ENCODE results near the gene TNS2.
"Not testable (repeated sequence)": the region's sequence is repeated elsewhere in the genome, so short reads cannot be mapped to it uniquely, and the experiment has no call there.

Gene TNS2

GRCh38 chr12:53101266-53101665, 51.4 kb downstream of the TNS2 start:
- Histone ChIP-seq H3K9ac (ENCODE audit: low read depth in 1 of 2, low read length in 2 of 2) (no peak overlapping the region), H3K27ac (ENCODE audit: low read depth, low read length) (no peak overlapping the region), H3K4me1 (ENCODE audit: control insufficient read depth in 1 of 2, insufficient read depth in 2 of 2, low read length in 2 of 2) (peaks cover 42 to 44% of the 10 kb centered on the region in 2 donors), H3K36me3 (ENCODE audit: control insufficient read depth in 1 of 2, insufficient read depth in 2 of 2, low read length in 2 of 2) (no peaks in the 10 kb centered on the region), H3K9me3 (ENCODE audit: control insufficient read depth in 1 of 2, low read length in 2 of 2) (no peaks in the 10 kb centered on the region), H3K4me3 (ENCODE audit: low read depth in 1 of 2, low read length in 2 of 2) (no peak overlapping the region), H3K27me3 (ENCODE audit: control insufficient read depth in 1 of 2, insufficient read depth in 2 of 2, low read length in 2 of 2) (peaks cover 0 to 7% of the 10 kb centered on the region in 2 donors)

GRCh38 chr12:53101931-53102781, 52.3 kb downstream of the TNS2 start:
- Histone ChIP-seq H3K9me3 (ENCODE audit: control insufficient read depth in 1 of 2, low read length in 2 of 2) (no peaks in the 10 kb centered on the region), H3K4me3 (ENCODE audit: low read depth in 1 of 2, low read length in 2 of 2) (no peak overlapping the region), H3K4me1 (ENCODE audit: control insufficient read depth in 1 of 2, insufficient read depth in 2 of 2, low read length in 2 of 2) (peaks cover 34 to 44% of the 10 kb centered on the region in 2 donors), H3K27me3 (ENCODE audit: control insufficient read depth in 1 of 2, insufficient read depth in 2 of 2, low read length in 2 of 2) (peaks cover 0 to 2% of the 10 kb centered on the region in 2 donors), H3K36me3 (ENCODE audit: control insufficient read depth in 1 of 2, insufficient read depth in 2 of 2, low read length in 2 of 2) (no peaks in the 10 kb centered on the region), H3K27ac (ENCODE audit: low read depth, low read length) (no peak overlapping the region), H3K9ac (ENCODE audit: low read depth in 1 of 2, low read length in 2 of 2) (peak overlapping the region; percentile 16 to 21)

- Histone ChIP-seq H3K9me3 (ENCODE audit: control insufficient read depth in 1 of 2, low read length in 2 of 2) (no peaks in the 10 kb centered on the region), H3K4me1 (ENCODE audit: control insufficient read depth in 1 of 2, insufficient read depth in 2 of 2, low read length in 2 of 2) (peaks cover 29 to 35% of the 10 kb centered on the region in 2 donors), H3K4me3 (ENCODE audit: low read depth in 1 of 2, low read length in 2 of 2) (peak within 1 kb of the TSS; percentile 9 to 31), H3K9ac (ENCODE audit: low read depth in 1 of 2, low read length in 2 of 2) (peak within 1 kb of the TSS; percentile 21 to 40), H3K36me3 (ENCODE audit: control insufficient read depth in 1 of 2, insufficient read depth in 2 of 2, low read length in 2 of 2) (no peaks in the 10 kb centered on the region), H3K27ac (ENCODE audit: low read depth, low read length) (peak within 1 kb of the TSS; percentile 55), H3K27me3 (ENCODE audit: control insufficient read depth in 1 of 2, insufficient read depth in 2 of 2, low read length in 2 of 2) (no peaks in the 10 kb centered on the region)
Observed at GRCh38 chr12:53102883-53103807, 53.3 kb downstream of the TNS2 start, which contains the start of gene SOAT2. Gene SOAT2 (plus strand): TSS chr12:53103486. CDS start chr12:53103578, 92 bp downstream.

GRCh38 chr12:53103860-53104305, 54.0 kb downstream of the TNS2 start:
- Histone ChIP-seq H3K9ac (ENCODE audit: low read depth in 1 of 2, low read length in 2 of 2) (no peak overlapping the region), H3K36me3 (ENCODE audit: control insufficient read depth in 1 of 2, insufficient read depth in 2 of 2, low read length in 2 of 2) (no peaks in the 10 kb centered on the region), H3K27ac (ENCODE audit: low read depth, low read length) (no peak overlapping the region), H3K27me3 (ENCODE audit: control insufficient read depth in 1 of 2, insufficient read depth in 2 of 2, low read length in 2 of 2) (no peaks in the 10 kb centered on the region), H3K4me3 (ENCODE audit: low read depth in 1 of 2, low read length in 2 of 2) (peak overlapping the region; percentile 7 to 31), H3K4me1 (ENCODE audit: control insufficient read depth in 1 of 2, insufficient read depth in 2 of 2, low read length in 2 of 2) (peaks cover 28% of the 10 kb centered on the region in 2 donors), H3K9me3 (ENCODE audit: control insufficient read depth in 1 of 2, low read length in 2 of 2) (no peaks in the 10 kb centered on the region)

- peaks cover 22% of the 10 kb centered on the region in 2 donors for H3K4me1 ChIP-seq (ENCODE audit: control insufficient read depth in 1 of 2, insufficient read depth in 2 of 2, low read length in 2 of 2)
- no peak overlapping the region for H3K27ac ChIP-seq (ENCODE audit: low read depth, low read length)
- no peaks in the 10 kb centered on the region for H3K36me3 ChIP-seq (ENCODE audit: control insufficient read depth in 1 of 2, insufficient read depth in 2 of 2, low read length in 2 of 2)
- no peak overlapping the region for H3K4me3 ChIP-seq (ENCODE audit: low read depth in 1 of 2, low read length in 2 of 2)
- no peaks in the 10 kb centered on the region for H3K27me3 ChIP-seq (ENCODE audit: control insufficient read depth in 1 of 2, insufficient read depth in 2 of 2, low read length in 2 of 2)
- no peak overlapping the region for H3K9ac ChIP-seq (ENCODE audit: low read depth in 1 of 2, low read length in 2 of 2)
- no peaks in the 10 kb centered on the region for H3K9me3 ChIP-seq (ENCODE audit: control insufficient read depth in 1 of 2, low read length in 2 of 2)
Observed at GRCh38 chr12:53105256-53105655, 55.4 kb downstream of the TNS2 start.

- H3K9ac ChIP-seq (ENCODE audit: low read depth in 1 of 2, low read length in 2 of 2) = no peak overlapping the region
- H3K36me3 ChIP-seq (ENCODE audit: control insufficient read depth in 1 of 2, insufficient read depth in 2 of 2, low read length in 2 of 2) = no peaks in the 10 kb centered on the region
- H3K4me3 ChIP-seq (ENCODE audit: low read depth in 1 of 2, low read length in 2 of 2) = no peak overlapping the region
- H3K27ac ChIP-seq (ENCODE audit: low read depth, low read length) = no peak overlapping the region
- H3K4me1 ChIP-seq (ENCODE audit: control insufficient read depth in 1 of 2, insufficient read depth in 2 of 2, low read length in 2 of 2) = peaks cover 22% of the 10 kb centered on the region in 2 donors
- no peaks in the 10 kb centered on the region for H3K9me3 ChIP-seq (ENCODE audit: control insufficient read depth in 1 of 2, low read length in 2 of 2)
- H3K27me3 ChIP-seq (ENCODE audit: control insufficient read depth in 1 of 2, insufficient read depth in 2 of 2, low read length in 2 of 2) = no peaks in the 10 kb centered on the region
Observed at GRCh38 chr12:53105712-53106439, 56.0 kb downstream of the TNS2 start.

- no peak overlapping the region for H3K9ac ChIP-seq (ENCODE audit: low read depth in 1 of 2, low read length in 2 of 2)
- peaks cover 19 to 21% of the 10 kb centered on the region in 2 donors for H3K4me1 ChIP-seq (ENCODE audit: control insufficient read depth in 1 of 2, insufficient read depth in 2 of 2, low read length in 2 of 2)
- no peak overlapping the region for H3K27ac ChIP-seq (ENCODE audit: low read depth, low read length)
- H3K36me3 ChIP-seq (ENCODE audit: control insufficient read depth in 1 of 2, insufficient read depth in 2 of 2, low read length in 2 of 2) = no peaks in the 10 kb centered on the region
- no peaks in the 10 kb centered on the region for H3K9me3 ChIP-seq (ENCODE audit: control insufficient read depth in 1 of 2, low read length in 2 of 2)
- H3K27me3 ChIP-seq (ENCODE audit: control insufficient read depth in 1 of 2, insufficient read depth in 2 of 2, low read length in 2 of 2) = no peaks in the 10 kb centered on the region
- no peak overlapping the region for H3K4me3 ChIP-seq (ENCODE audit: low read depth in 1 of 2, low read length in 2 of 2)
Observed at GRCh38 chr12:53107122-53107521, 57.3 kb downstream of the TNS2 start.

- not testable (repeated sequence) for H3K27ac ChIP-seq (ENCODE audit: low read depth, low read length); H3K36me3 ChIP-seq (ENCODE audit: control insufficient read depth in 1 of 2, insufficient read depth in 2 of 2, low read length in 2 of 2); H3K27me3 ChIP-seq (ENCODE audit: control insufficient read depth in 1 of 2, insufficient read depth in 2 of 2, low read length in 2 of 2); H3K4me3 ChIP-seq (ENCODE audit: low read depth in 1 of 2, low read length in 2 of 2); H3K4me1 ChIP-seq (ENCODE audit: control insufficient read depth in 1 of 2, insufficient read depth in 2 of 2, low read length in 2 of 2); H3K9ac ChIP-seq (ENCODE audit: low read depth in 1 of 2, low read length in 2 of 2); H3K9me3 ChIP-seq (ENCODE audit: control insufficient read depth in 1 of 2, low read length in 2 of 2)
Observed at GRCh38 chr12:53112431-53112830, 62.6 kb downstream of the TNS2 start.

GRCh38 chr12:53113136-53113705, 63.4 kb downstream of the TNS2 start:
- H3K36me3 ChIP-seq (ENCODE audit: control insufficient read depth in 1 of 2, insufficient read depth in 2 of 2, low read length in 2 of 2) = no peaks in the 10 kb centered on the region
- H3K4me3 ChIP-seq (ENCODE audit: low read depth in 1 of 2, low read length in 2 of 2) = no peak overlapping the region
- no peak overlapping the region for H3K27ac ChIP-seq (ENCODE audit: low read depth, low read length)
- no peak overlapping the region for H3K9ac ChIP-seq (ENCODE audit: low read depth in 1 of 2, low read length in 2 of 2)
- no peaks in the 10 kb centered on the region for H3K27me3 ChIP-seq (ENCODE audit: control insufficient read depth in 1 of 2, insufficient read depth in 2 of 2, low read length in 2 of 2)
- H3K4me1 ChIP-seq (ENCODE audit: control insufficient read depth in 1 of 2, insufficient read depth in 2 of 2, low read length in 2 of 2) = peaks cover 0 to 1% of the 10 kb centered on the region in 2 donors
- H3K9me3 ChIP-seq (ENCODE audit: control insufficient read depth in 1 of 2, low read length in 2 of 2) = no peaks in the 10 kb centered on the region
